Mesenchymal stem cell (in vitro differentiated cells and primary cell): Measurements from ENCODE around the gene C1orf210.

ENCODE experiments used
- DNase-seq: peaks from one replicate; pipeline ENCODE4 v3.0.0-alpha.2; 2013
- H2AFZ ChIP-seq: one replicate; pipeline ENCODE4 v1.6.1; 2013; ENCODE audit warnings: low read depth, mild to moderate bottlenecking, control low read depth, inconsistent platforms, low read length, moderate library complexity
- H2AK5ac ChIP-seq: 2 replicates; pipeline ENCODE4 v1.6.1; 2013; ENCODE audit warnings: low read length, moderate library complexity, mild to moderate bottlenecking, inconsistent platforms; ENCODE audit not compliant: severe bottlenecking
- H2BK120ac ChIP-seq: one replicate; pipeline ENCODE4 v1.6.1; 2013; ENCODE audit warnings: low read depth, mild to moderate bottlenecking, inconsistent platforms, low read length, moderate library complexity
- H2BK12ac ChIP-seq, 2 experiments: one replicate each; pipeline ENCODE4 v1.6.1; 2013; ENCODE audit warnings: inconsistent platforms in 2 of 2, low read length in 2 of 2, mild to moderate bottlenecking in 2 of 2, moderate library complexity in 2 of 2, control low read depth in 1 of 2
- H2BK15ac ChIP-seq: one replicate; pipeline ENCODE4 v1.6.1; 2013; ENCODE audit warnings: mild to moderate bottlenecking, low read depth, inconsistent platforms; ENCODE audit not compliant: poor library complexity, severe bottlenecking
- H2BK5ac ChIP-seq: 2 replicates; pipeline ENCODE4 v1.6.1; 2013; ENCODE audit warnings: low read depth, mild to moderate bottlenecking, low read length, control low read depth, inconsistent platforms; ENCODE audit not compliant: poor library complexity, severe bottlenecking
- H3K14ac ChIP-seq, 2 experiments: one replicate each; pipeline ENCODE4 v1.6.1; 2013; ENCODE audit warnings: inconsistent platforms in 2 of 2, low read length in 2 of 2, control low read depth in 1 of 2, mild to moderate bottlenecking in 1 of 2, moderate library complexity in 1 of 2
- H3K18ac ChIP-seq, 2 experiments: one replicate each; pipeline ENCODE4 v1.6.1; 2013; ENCODE audit warnings: inconsistent platforms in 2 of 2, low read length in 2 of 2, control low read depth in 1 of 2, low read depth in 1 of 2, mild to moderate bottlenecking in 1 of 2
- H3K23ac ChIP-seq, 2 experiments: one replicate each; pipeline ENCODE4 v1.6.1; 2013; ENCODE audit warnings: inconsistent platforms in 2 of 2, low read length in 2 of 2, mild to moderate bottlenecking in 2 of 2, moderate library complexity in 2 of 2, control low read depth in 1 of 2
- H3K27ac ChIP-seq: 2 replicates; pipeline ENCODE4 v1.5.1; 2013; ENCODE audit warnings: mild to moderate bottlenecking, moderate library complexity, low read length, control low read depth, inconsistent platforms; ENCODE audit not compliant: poor library complexity, severe bottlenecking
- H3K27me3 ChIP-seq, 2 experiments: 2 replicates each; pipeline versions ENCODE4 v1.6.1 to v1.7.0; 2013; ENCODE audit warnings: low read length in 2 of 2, mild to moderate bottlenecking in 2 of 2, moderate library complexity in 2 of 2, control low read depth in 1 of 2, inconsistent platforms in 1 of 2; ENCODE audit not compliant: control insufficient read depth in 1 of 2, insufficient read depth in 1 of 2
- H3K36me3 ChIP-seq, 2 experiments: 2 replicates each; pipeline versions ENCODE4 v1.6.1 to v1.7.0; 2013; ENCODE audit warnings: low read length in 2 of 2, control low read depth in 1 of 2, inconsistent platforms in 1 of 2, low read depth in 1 of 2, mild to moderate bottlenecking in 1 of 2; ENCODE audit not compliant: insufficient read depth in 2 of 2, control insufficient read depth in 1 of 2
- H3K4ac ChIP-seq, 2 experiments: one replicate each; pipeline ENCODE4 v1.6.1; 2013; ENCODE audit warnings: inconsistent platforms in 2 of 2, low read length in 2 of 2, mild to moderate bottlenecking in 2 of 2, moderate library complexity in 2 of 2, control low read depth in 1 of 2, low read depth in 1 of 2
- H3K4me1 ChIP-seq: 2 replicates; pipeline ENCODE4 v1.6.1; 2013; ENCODE audit warnings: low read depth, low read length, control low read depth; ENCODE audit not compliant: control insufficient read depth, insufficient read depth
- H3K4me2 ChIP-seq: 2 replicates; pipeline ENCODE4 v1.6.1; 2013; ENCODE audit warnings: low read length, mild to moderate bottlenecking, inconsistent platforms; ENCODE audit not compliant: poor library complexity, severe bottlenecking
- H3K4me3 ChIP-seq, 2 experiments: 2 replicates each; pipeline versions ENCODE4 v1.5.1 to v1.7.0; 2013; ENCODE audit warnings: low read length in 2 of 2, mild to moderate bottlenecking in 2 of 2, control low read depth in 1 of 2, low read depth in 1 of 2; ENCODE audit not compliant: insufficient read depth in 1 of 2
- H3K79me1 ChIP-seq: replicated peaks from 2 replicates; pipeline ENCODE4 v1.6.1; 2013; ENCODE audit warnings: mild to moderate bottlenecking, control low read depth, low read length, inconsistent platforms; ENCODE audit not compliant: poor library complexity, severe bottlenecking
- H3K9ac ChIP-seq: 2 replicates; pipeline ENCODE4 v1.7.0; 2013; ENCODE audit warnings: mild to moderate bottlenecking, low read length, moderate library complexity
- H3K9me3 ChIP-seq: 2 replicates; pipeline ENCODE4 v1.7.0; 2013; ENCODE audit warnings: mild to moderate bottlenecking, low read length; ENCODE audit not compliant: control insufficient read depth
- H4K8ac ChIP-seq: one replicate; pipeline ENCODE4 v1.6.1; 2013; ENCODE audit warnings: inconsistent platforms, mild to moderate bottlenecking, low read length, moderate library complexity
- H4K91ac ChIP-seq: one replicate; pipeline ENCODE4 v1.6.1; 2013; ENCODE audit warnings: mild to moderate bottlenecking, low read length, inconsistent platforms
- WGBS: methylation state at CpG from one replicate; pipeline ENCODE4 v1.1.7; 2013; ENCODE audit warnings: mixed read lengths; 5-methylcytosine and 5-hydroxymethylcytosine counted together

Gene C1orf210

GRCh38 chr1:43271186-43272118 lies 13.9 kb downstream of the C1orf210 start:
- H3K4me1 ChIP-seq: peaks cover 8% of the 10 kb centered on the region
- no peak for DNase-seq
- H2BK5ac ChIP-seq: no peak overlapping the region

GRCh38 chr1:43270421-43271095 lies 14.8 kb downstream of the C1orf210 start:
- Histone ChIP-seq H4K8ac (peak overlapping the region; percentile 42), H3K4ac (peak overlapping the region in 1 of 2 experiments; percentile 29), H3K23ac (no peak overlapping the region), H3K9ac (no peak overlapping the region), H3K79me1 (no peaks in the 10 kb centered on the region), H3K14ac (no peak overlapping the region), H2BK15ac (no peak overlapping the region), H2AK5ac (no peak overlapping the region), H3K4me2 (peak overlapping the region; percentile 16), H3K27me3 (peaks cover 15 to 29% of the 10 kb centered on the region in 2 experiments), H3K4me1 (peaks cover 8% of the 10 kb centered on the region), H3K9me3 (peaks cover 3% of the 10 kb centered on the region), H2BK5ac (no peak overlapping the region), H4K91ac (peak overlapping the region; percentile 18), H2BK120ac (no peak overlapping the region), H3K27ac (no peak overlapping the region), H3K18ac (no peak overlapping the region), H2AFZ (no peak overlapping the region), H3K36me3 (peaks cover 0 to 7% of the 10 kb centered on the region in 2 experiments), H2BK12ac (no peak overlapping the region), H3K4me3 (peak overlapping the region in 1 of 2 experiments; percentile 24)
- no peak for DNase-seq
- 22% methylated on average over 29 of the region's 29 CpGs for WGBS

More at GRCh38 chr1:43271186-43272118, 13.9 kb downstream of the C1orf210 start:
- H3K9ac ChIP-seq: no peak overlapping the region
- H2BK120ac ChIP-seq: no peak overlapping the region
- H3K14ac ChIP-seq: no peak overlapping the region
- H2BK15ac ChIP-seq: no peak overlapping the region
- peaks cover 15 to 29% of the 10 kb centered on the region in 2 experiments for H3K27me3 ChIP-seq
- H3K4me3 ChIP-seq: no peak overlapping the region
- 73% methylated on average over 12 of the region's 12 CpGs for WGBS
- no peaks in the 10 kb centered on the region for H3K79me1 ChIP-seq
- H3K4ac ChIP-seq: no peak overlapping the region
- no peaks in the 10 kb centered on the region for H3K9me3 ChIP-seq
- no peak overlapping the region for H2BK12ac ChIP-seq
- no peak overlapping the region for H3K18ac ChIP-seq
- H3K36me3 ChIP-seq: peaks cover 0 to 7% of the 10 kb centered on the region in 2 experiments
- H2AFZ ChIP-seq: no peak overlapping the region
- no peak overlapping the region for H2AK5ac ChIP-seq
- H3K23ac ChIP-seq: no peak overlapping the region
- H3K27ac ChIP-seq: no peak overlapping the region
- no peak overlapping the region for H3K4me2 ChIP-seq
- no peak overlapping the region for H4K8ac ChIP-seq
- H4K91ac ChIP-seq: no peak overlapping the region

GRCh38 chr1:43269627-43270375 lies 15.6 kb downstream of the C1orf210 start, which contains the start of gene TMEM125:
TMEM125 (plus strand) TSS chr1:43269983; CDS start chr1:43272723, 2,740 bp downstream.
- H3K4ac ChIP-seq: peak within 1 kb of the TSS in 1 of 2 experiments; percentile 29
- H2AFZ ChIP-seq: no peak within 1 kb of the TSS
- WGBS: 84% methylated on average over 7 of the region's 7 CpGs
- no peak within 1 kb of the TSS for H3K18ac ChIP-seq
- peak within 1 kb of the TSS in 1 of 2 experiments; percentile 24 for H3K4me3 ChIP-seq
- peaks cover 0 to 7% of the 10 kb centered on the region in 2 experiments for H3K36me3 ChIP-seq
- DNase-seq: no peak
- H2BK5ac ChIP-seq: no peak within 1 kb of the TSS
- peaks cover 15 to 29% of the 10 kb centered on the region in 2 experiments for H3K27me3 ChIP-seq
- no peaks in the 10 kb centered on the region for H3K79me1 ChIP-seq
- no peak within 1 kb of the TSS for H3K27ac ChIP-seq
- H3K9ac ChIP-seq: no peak within 1 kb of the TSS
- H4K91ac ChIP-seq: peak within 1 kb of the TSS; percentile 18
- peaks cover 5% of the 10 kb centered on the region for H3K9me3 ChIP-seq
- H2AK5ac ChIP-seq: no peak within 1 kb of the TSS
- no peak within 1 kb of the TSS for H2BK15ac ChIP-seq
- H4K8ac ChIP-seq: peak within 1 kb of the TSS; percentile 42
- no peak within 1 kb of the TSS for H2BK12ac ChIP-seq
- H3K23ac ChIP-seq: no peak within 1 kb of the TSS
- H2BK120ac ChIP-seq: no peak within 1 kb of the TSS
- no peak within 1 kb of the TSS for H3K14ac ChIP-seq
- H3K4me2 ChIP-seq: peak within 1 kb of the TSS; percentile 16
- peaks cover 8% of the 10 kb centered on the region for H3K4me1 ChIP-seq
